ENCODE measurements around the gene IER3. TPM values are rescaled to one million over a fixed set of nuclear protein-coding genes. Genes with fewer than 3 reads are reported as not detected.
"Not testable (repeated sequence)": the region's sequence is repeated elsewhere in the genome, so short reads cannot be mapped to it uniquely, and the experiment has no call there.

IER3 gene
- polyA plus RNA-seq, 1 experiment: 85.2 TPM

- H3K9me3 ChIP-seq (ENCODE audit: control insufficient read depth, insufficient read depth, low read length): no peaks in the 10 kb centered on the region
- no peak for TF ChIP-seq CTCF (IDR thresholded peaks at IDR 0.05; ENCODE audit: low read depth, low read length)
- H3K4me3 ChIP-seq (ENCODE audit: low read depth, low read length): peak overlapping the region; percentile 7; the same call in 1 of the 2 replicates
- H3K27ac ChIP-seq (ENCODE audit: low read depth, low read length): peak overlapping the region; percentile 25
- DNase-seq (ENCODE audit: low read depth, low spot score): no peak
- ChIA-PET CTCF (interaction anchor here (1.1 to 5.0 kb wide), 4 partner anchors 45 to 362 kb away, joined by 3 to 105 read pairs (median 5); partner anchors contain the start of gene DHX16), POLR2A (interaction anchor here (0.7 to 1.4 kb wide), 4 partner anchors 17 to 52 kb away, joined by 3 to 9 read pairs (median 3); partner anchors contain the start of genes DHX16 and FLOT1)
- no peaks in the 10 kb centered on the region for H3K27me3 ChIP-seq (ENCODE audit: control insufficient read depth, insufficient read depth, low read length)
Measured at GRCh38 chr6:30724906-30725667, 19.3 kb downstream of the IER3 start.

- Histone ChIP-seq H3K4me3 (ENCODE audit: low read depth, low read length) (peak overlapping the region; percentile 75), H3K27ac (ENCODE audit: low read depth, low read length) (peak overlapping the region; percentile 25)
- not testable (repeated sequence) for H3K9me3 ChIP-seq (ENCODE audit: control insufficient read depth, insufficient read depth, low read length); H3K27me3 ChIP-seq (ENCODE audit: control insufficient read depth, insufficient read depth, low read length); DNase-seq (ENCODE audit: low read depth, low spot score)
- ChIA-PET POLR2A (interaction anchor here (0.7 to 4.9 kb wide), 4 partner anchors 18 to 106 kb away, joined by 3 to 43 read pairs (median 3); partner anchors contain the start of genes DHX16, FLOT1, MRPS18B and NRM), CTCF (interaction anchor here (0.9 to 5.0 kb wide), 10 partner anchors 8 to 363 kb away, joined by 3 to 105 read pairs (median 6); partner anchors contain the start of genes DHX16, NRM and VARS2)
Measured at GRCh38 chr6:30723843-30724741, 20.3 kb downstream of the IER3 start.

- CTCF ChIA-PET: interaction anchor here (0.5 to 5.0 kb wide), 18 partner anchors 8 to 364 kb away, joined by 3 to 105 read pairs (median 5); partner anchors contain the start of genes DHX16, FLOT1, NRM and VARS2
- not testable (repeated sequence) for H3K9me3 ChIP-seq (ENCODE audit: control insufficient read depth, insufficient read depth, low read length); H3K27me3 ChIP-seq (ENCODE audit: control insufficient read depth, insufficient read depth, low read length); DNase-seq (ENCODE audit: low read depth, low spot score); H3K27ac ChIP-seq (ENCODE audit: low read depth, low read length)
- POLR2A ChIA-PET: interaction anchor here (0.5 to 4.9 kb wide), 6 partner anchors 34 to 1077 kb away, joined by 3 to 43 read pairs (median 12); partner anchors contain the start of genes MRPS18B and NRM
- peak overlapping the region; percentile 75 for H3K4me3 ChIP-seq (ENCODE audit: low read depth, low read length)
Measured at GRCh38 chr6:30723159-30723842, 21.0 kb downstream of the IER3 start.

GRCh38 chr6:30722280-30723112 lies 21.9 kb downstream of the IER3 start:
- POLR2A ChIA-PET: interaction anchor here (0.5 to 4.9 kb wide), 9 partner anchors 8 to 1078 kb away, joined by 3 to 43 read pairs (median 5); partner anchors contain the start of genes MRPS18B and NRM
- TF ChIP-seq CTCF (IDR thresholded peaks at IDR 0.05; ENCODE audit: low read depth, low read length): peak; percentile 94
- Histone ChIP-seq H3K4me3 (ENCODE audit: low read depth, low read length) (peak overlapping the region; percentile 75), H3K9me3 (ENCODE audit: control insufficient read depth, insufficient read depth, low read length) (no peaks in the 10 kb centered on the region), H3K27ac (ENCODE audit: low read depth, low read length) (peak overlapping the region; percentile 81), H3K27me3 (ENCODE audit: control insufficient read depth, insufficient read depth, low read length) (no peaks in the 10 kb centered on the region)
- DNase-seq (ENCODE audit: low read depth, low spot score): no peak
- CTCF ChIA-PET: interaction anchor here (0.5 to 5.0 kb wide), 24 partner anchors 9 to 1532 kb away, joined by 3 to 105 read pairs (median 4); partner anchors contain the start of genes DHX16, FLOT1, NRM and VARS2

GRCh38 chr6:30722025-30722279 lies 22.4 kb downstream of the IER3 start:
- not testable (repeated sequence) for H3K9me3 ChIP-seq (ENCODE audit: control insufficient read depth, insufficient read depth, low read length); DNase-seq (ENCODE audit: low read depth, low spot score); H3K27me3 ChIP-seq (ENCODE audit: control insufficient read depth, insufficient read depth, low read length)
- ChIA-PET CTCF (interaction anchor here (0.5 to 5.0 kb wide), 20 partner anchors 10 to 1533 kb away, joined by 3 to 105 read pairs (median 5); partner anchors contain the start of genes DHX16 and VARS2), POLR2A (interaction anchor here (0.6 to 4.9 kb wide), 12 partner anchors 9 to 107 kb away, joined by 3 to 43 read pairs (median 4); partner anchors contain the start of genes DHX16, IER3 and NRM)
- Histone ChIP-seq H3K4me3 (ENCODE audit: low read depth, low read length) (peak overlapping the region; percentile 75), H3K27ac (ENCODE audit: low read depth, low read length) (peak overlapping the region; percentile 81)

Measured in AG04450 (cell line).